GM23338 (cell line): Measurements from ENCODE around the gene MIER2.

Experiments
- CTCF ChIP-seq, 2 experiments: fragments of 200-600 bp in 1 of 2; sonication (generic) in 1 of 2; conservative IDR thresholded peaks; 2 replicates each; pipeline versions ENCODE4 v1.5.1 to v1.6.1; 2016 to 2017; ENCODE audit warnings: antibody characterized with exemption in 2 of 2, low read depth in 2 of 2, mild to moderate bottlenecking in 2 of 2, moderate library complexity in 1 of 2
- EZH2phosphoT487 ChIP-seq: fragments of 200-600 bp; sonication (generic); IDR thresholded peaks from one replicate; pipeline ENCODE4 v1.8.1; 2018; ENCODE audit warnings: antibody characterized with exemption; ENCODE audit not compliant: unreplicated experiment
- POLR2AphosphoS5 ChIP-seq: IDR thresholded peaks from 2 replicates; pipeline ENCODE4 v1.6.1; 2016; ENCODE audit warnings: antibody characterized with exemption, low read depth
- STAT1 ChIP-seq: IDR thresholded peaks from one replicate; pipeline ENCODE4 v1.6.1; 2016; ENCODE audit warnings: antibody characterized with exemption; ENCODE audit not compliant: unreplicated experiment

- TF ChIP-seq CTCF (conservative IDR thresholded peaks at IDR 0.05; ENCODE audit: low read depth in 2 of 2) (no peak), STAT1 (no peak), POLR2AphosphoS5 (no peak), EZH2phosphoT487 (no peak)
These were observed 40.2 kb upstream of the MIER2 start for GRCh38 chr19:384799-385169.
